Measurements from ENCODE around the gene UTP18. TPM values are rescaled to one million over a fixed set of nuclear protein-coding genes. Genes with fewer than 3 reads are reported as not detected.
"Not testable (repeated sequence)": the region's sequence is repeated elsewhere in the genome, so short reads cannot be mapped to it uniquely, and the experiment has no call there.

Gene UTP18
- total and polyA plus RNA-seq, 4 donors, result 12.4 to 17.4 (median 14.2) TPM

DNA sequence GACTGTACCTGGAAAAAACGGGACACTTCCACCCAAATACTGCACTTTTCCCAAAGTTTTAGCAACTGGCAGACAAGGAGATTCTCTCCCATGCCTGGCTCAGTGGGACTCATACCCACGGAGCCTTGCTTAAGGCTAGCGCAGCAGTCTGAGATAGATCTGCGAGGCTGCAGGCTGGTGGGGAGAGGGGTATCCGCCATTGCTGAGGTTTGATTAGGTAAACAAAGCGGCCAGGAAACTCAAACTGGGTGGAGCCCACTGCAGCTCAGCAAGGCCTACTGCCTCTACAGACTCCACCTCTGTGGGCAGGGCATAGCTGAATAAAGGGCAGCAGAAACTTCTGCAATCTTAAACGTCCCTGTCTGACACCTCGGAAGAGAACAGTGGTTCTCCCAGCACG lies 44.8 kb downstream of the UTP18 start (continued):
- TF ChIP-seq, protein P1, sequence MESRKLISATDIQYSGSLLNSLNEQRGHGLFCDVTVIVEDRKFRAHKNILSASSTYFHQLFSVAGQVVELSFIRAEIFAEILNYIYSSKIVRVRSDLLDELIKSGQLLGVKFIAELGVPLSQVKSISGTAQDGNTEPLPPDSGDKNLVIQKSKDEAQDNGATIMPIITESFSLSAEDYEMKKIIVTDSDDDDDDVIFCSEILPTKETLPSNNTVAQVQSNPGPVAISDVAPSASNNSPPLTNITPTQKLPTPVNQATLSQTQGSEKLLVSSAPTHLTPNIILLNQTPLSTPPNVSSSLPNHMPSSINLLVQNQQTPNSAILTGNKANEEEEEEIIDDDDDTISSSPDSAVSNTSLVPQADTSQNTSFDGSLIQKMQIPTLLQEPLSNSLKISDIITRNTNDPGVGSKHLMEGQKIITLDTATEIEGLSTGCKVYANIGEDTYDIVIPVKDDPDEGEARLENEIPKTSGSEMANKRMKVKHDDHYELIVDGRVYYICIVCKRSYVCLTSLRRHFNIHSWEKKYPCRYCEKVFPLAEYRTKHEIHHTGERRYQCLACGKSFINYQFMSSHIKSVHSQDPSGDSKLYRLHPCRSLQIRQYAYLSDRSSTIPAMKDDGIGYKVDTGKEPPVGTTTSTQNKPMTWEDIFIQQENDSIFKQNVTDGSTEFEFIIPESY (IDR thresholded peaks at IDR 0.05), result no peak
- no peak for TF ChIP-seq CTCF (IDR thresholded peaks at IDR 0.05; ENCODE audit: low read depth, low read length, missing input control)

- not testable (repeated sequence) for H3K9ac ChIP-seq (ENCODE audit: low read depth in 1 of 2, low read length in 2 of 2); H3K4me3 ChIP-seq (ENCODE audit: low read depth in 1 of 3, low read length in 3 of 3); H3K4me1 ChIP-seq (ENCODE audit: control insufficient read depth in 4 of 4, insufficient read depth in 4 of 4, low read length in 3 of 4); H3K27ac ChIP-seq (ENCODE audit: low read depth in 1 of 2, low read length in 2 of 2); H3K9me3 ChIP-seq (ENCODE audit: control insufficient read depth in 4 of 4, low read length in 3 of 4); H3K27me3 ChIP-seq (ENCODE audit: control insufficient read depth in 4 of 4, insufficient read depth in 4 of 4, low read length in 3 of 4); H3K36me3 ChIP-seq (ENCODE audit: control insufficient read depth in 4 of 4, insufficient read depth in 3 of 4, low read depth in 1 of 4, low read length in 3 of 4); DNase-seq (ENCODE audit: low spot score)
- 90% methylated on average over 1 of the region's 1 CpG for WGBS
Measured at GRCh38 chr17:51312003-51312402, 51.7 kb downstream of the UTP18 start.

DNA sequence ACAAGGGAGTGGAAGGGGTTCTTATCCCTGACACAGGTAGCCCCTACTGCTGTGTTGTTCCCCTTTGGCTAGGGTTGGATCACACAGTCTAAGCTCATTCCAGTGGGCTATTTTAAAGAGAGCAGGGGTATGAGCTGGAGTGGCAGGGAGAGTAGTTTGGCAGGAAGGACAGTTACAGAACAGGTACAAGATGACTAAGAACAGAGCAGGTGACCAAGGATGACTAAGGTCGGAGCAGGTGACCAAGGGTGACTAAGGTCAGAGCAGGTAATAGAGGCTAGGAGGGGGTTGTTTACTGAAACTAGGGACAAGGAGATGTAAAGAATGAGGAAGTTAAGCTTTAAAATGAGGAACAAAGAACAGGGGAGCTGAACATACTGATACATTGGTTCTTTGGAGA lies 58.8 kb downstream of the UTP18 start:
- H3K27ac ChIP-seq (ENCODE audit: low read depth in 1 of 2, low read length in 2 of 2), result no peak overlapping the region
- peaks cover 0 to 6% (median 2%) of the 10 kb centered on the region in 4 donors for H3K9me3 ChIP-seq (ENCODE audit: control insufficient read depth in 4 of 4, low read length in 3 of 4)
- no peaks in the 10 kb centered on the region for H3K4me1 ChIP-seq (ENCODE audit: control insufficient read depth in 4 of 4, insufficient read depth in 4 of 4, low read length in 3 of 4)
- WGBS, result 88% methylated on average over 1 of the region's 1 CpG
- no peak overlapping the region for H3K4me3 ChIP-seq (ENCODE audit: low read depth in 1 of 3, low read length in 3 of 3)
- H3K27me3 ChIP-seq (ENCODE audit: control insufficient read depth in 4 of 4, insufficient read depth in 4 of 4, low read length in 3 of 4), result no peaks in the 10 kb centered on the region
- no peak for TF ChIP-seq HNF4A (conservative IDR thresholded peaks at IDR 0.05)
- no peak for TF ChIP-seq RAD21 (IDR thresholded peaks at IDR 0.05)
- TF ChIP-seq SP1 (IDR thresholded peaks at IDR 0.05), result no peak
- no peak for TF ChIP-seq RXRA (IDR thresholded peaks at IDR 0.05)
- TF ChIP-seq FOXA2 (IDR thresholded peaks at IDR 0.05), result no peak
- TF ChIP-seq YY1 (IDR thresholded peaks at IDR 0.05), result no peak
- TF ChIP-seq FOXA1 (IDR thresholded peaks at IDR 0.05), result no peak
- TF ChIP-seq, protein P2, sequence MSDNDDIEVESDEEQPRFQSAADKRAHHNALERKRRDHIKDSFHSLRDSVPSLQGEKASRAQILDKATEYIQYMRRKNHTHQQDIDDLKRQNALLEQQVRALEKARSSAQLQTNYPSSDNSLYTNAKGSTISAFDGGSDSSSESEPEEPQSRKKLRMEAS (IDR thresholded peaks at IDR 0.05), result no peak
- TF ChIP-seq HNF4G (IDR thresholded peaks at IDR 0.05), result no peak
- no peak for TF ChIP-seq JUND (IDR thresholded peaks at IDR 0.05)
- no peak for TF ChIP-seq CTCF (IDR thresholded peaks at IDR 0.05; ENCODE audit: low read depth, low read length, missing input control)
- TF ChIP-seq NR2F2 (IDR thresholded peaks at IDR 0.05), result no peak
- TF ChIP-seq EGR1 (IDR thresholded peaks at IDR 0.05; ENCODE audit: low read depth in 2 of 2), result no peak
- no peak for TF ChIP-seq GABPA (IDR thresholded peaks at IDR 0.05 in 1 of 2, conservative IDR thresholded peaks at IDR 0.05 in 1 of 2)
- TF ChIP-seq TAF1 (conservative IDR thresholded peaks at IDR 0.05), result no peak
- TF ChIP-seq, protein P1 (IDR thresholded peaks at IDR 0.05), result no peak
- TF ChIP-seq, protein P3, sequence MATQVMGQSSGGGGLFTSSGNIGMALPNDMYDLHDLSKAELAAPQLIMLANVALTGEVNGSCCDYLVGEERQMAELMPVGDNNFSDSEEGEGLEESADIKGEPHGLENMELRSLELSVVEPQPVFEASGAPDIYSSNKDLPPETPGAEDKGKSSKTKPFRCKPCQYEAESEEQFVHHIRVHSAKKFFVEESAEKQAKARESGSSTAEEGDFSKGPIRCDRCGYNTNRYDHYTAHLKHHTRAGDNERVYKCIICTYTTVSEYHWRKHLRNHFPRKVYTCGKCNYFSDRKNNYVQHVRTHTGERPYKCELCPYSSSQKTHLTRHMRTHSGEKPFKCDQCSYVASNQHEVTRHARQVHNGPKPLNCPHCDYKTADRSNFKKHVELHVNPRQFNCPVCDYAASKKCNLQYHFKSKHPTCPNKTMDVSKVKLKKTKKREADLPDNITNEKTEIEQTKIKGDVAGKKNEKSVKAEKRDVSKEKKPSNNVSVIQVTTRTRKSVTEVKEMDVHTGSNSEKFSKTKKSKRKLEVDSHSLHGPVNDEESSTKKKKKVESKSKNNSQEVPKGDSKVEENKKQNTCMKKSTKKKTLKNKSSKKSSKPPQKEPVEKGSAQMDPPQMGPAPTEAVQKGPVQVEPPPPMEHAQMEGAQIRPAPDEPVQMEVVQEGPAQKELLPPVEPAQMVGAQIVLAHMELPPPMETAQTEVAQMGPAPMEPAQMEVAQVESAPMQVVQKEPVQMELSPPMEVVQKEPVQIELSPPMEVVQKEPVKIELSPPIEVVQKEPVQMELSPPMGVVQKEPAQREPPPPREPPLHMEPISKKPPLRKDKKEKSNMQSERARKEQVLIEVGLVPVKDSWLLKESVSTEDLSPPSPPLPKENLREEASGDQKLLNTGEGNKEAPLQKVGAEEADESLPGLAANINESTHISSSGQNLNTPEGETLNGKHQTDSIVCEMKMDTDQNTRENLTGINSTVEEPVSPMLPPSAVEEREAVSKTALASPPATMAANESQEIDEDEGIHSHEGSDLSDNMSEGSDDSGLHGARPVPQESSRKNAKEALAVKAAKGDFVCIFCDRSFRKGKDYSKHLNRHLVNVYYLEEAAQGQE (IDR thresholded peaks at IDR 0.05), result no peak
- no peaks in the 10 kb centered on the region for H3K36me3 ChIP-seq (ENCODE audit: control insufficient read depth in 4 of 4, insufficient read depth in 3 of 4, low read depth in 1 of 4, low read length in 3 of 4)
- no peak for DNase-seq (ENCODE audit: low spot score)
- H3K9ac ChIP-seq (ENCODE audit: low read depth in 1 of 2, low read length in 2 of 2), result no peak overlapping the region
